ENCODE measurements around the gene SMIM20. TPM values are rescaled to one million over a fixed set of nuclear protein-coding genes. Genes with fewer than 3 reads are reported as not detected.

Gene SMIM20
- total RNA-seq, 2 experiments from 2014 or later: 7.2 to 9.1 TPM

DNA sequence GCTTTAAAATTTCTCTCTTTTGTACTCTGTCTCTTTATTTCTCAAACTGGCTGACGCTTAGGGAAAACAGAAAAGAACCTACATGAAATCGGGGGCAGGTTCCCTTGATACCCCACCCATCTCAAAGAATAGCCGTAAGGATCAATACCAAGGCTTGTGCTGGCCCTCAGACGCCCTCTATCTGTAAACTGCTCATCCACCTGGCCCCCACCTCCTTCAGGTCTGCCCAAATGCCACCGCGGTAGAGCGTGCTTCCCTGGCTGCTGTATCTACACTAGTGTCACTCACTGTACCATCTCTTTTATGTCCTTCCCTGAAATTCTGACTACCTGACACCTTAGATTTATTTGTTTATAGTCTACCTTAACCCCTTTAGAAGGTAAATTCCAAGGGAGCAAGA lies 62.8 kb downstream of the SMIM20 start:
- Histone ChIP-seq H3K36me3 (ENCODE audit: insufficient read depth, low read length) (no peaks in the 10 kb centered on the region), H3K4me3 (ENCODE audit: low read length) (no peak overlapping the region), H3K27ac (ENCODE audit: low read depth in 1 of 2, low read length in 2 of 2) (no peak overlapping the region), H3K27me3 (ENCODE audit: control insufficient read depth in 1 of 2, insufficient read depth in 2 of 2, low read length in 2 of 2) (no peaks in the 10 kb centered on the region), H3K9me3 (ENCODE audit: control insufficient read depth in 1 of 2, insufficient read depth in 1 of 2, low read length in 2 of 2) (no peaks in the 10 kb centered on the region), H3K4me1 (ENCODE audit: insufficient read depth, low read length) (no peaks in the 10 kb centered on the region)
- intact Hi-C loops (cut with DNase I, micrococcal nuclease): no loop called here
- CTCF ChIA-PET: no interaction called here
- H3K4me1 Mint-ChIP-seq (ENCODE audit: low read depth): no peaks in the 10 kb centered on the region
- TF ChIP-seq, protein P1, sequence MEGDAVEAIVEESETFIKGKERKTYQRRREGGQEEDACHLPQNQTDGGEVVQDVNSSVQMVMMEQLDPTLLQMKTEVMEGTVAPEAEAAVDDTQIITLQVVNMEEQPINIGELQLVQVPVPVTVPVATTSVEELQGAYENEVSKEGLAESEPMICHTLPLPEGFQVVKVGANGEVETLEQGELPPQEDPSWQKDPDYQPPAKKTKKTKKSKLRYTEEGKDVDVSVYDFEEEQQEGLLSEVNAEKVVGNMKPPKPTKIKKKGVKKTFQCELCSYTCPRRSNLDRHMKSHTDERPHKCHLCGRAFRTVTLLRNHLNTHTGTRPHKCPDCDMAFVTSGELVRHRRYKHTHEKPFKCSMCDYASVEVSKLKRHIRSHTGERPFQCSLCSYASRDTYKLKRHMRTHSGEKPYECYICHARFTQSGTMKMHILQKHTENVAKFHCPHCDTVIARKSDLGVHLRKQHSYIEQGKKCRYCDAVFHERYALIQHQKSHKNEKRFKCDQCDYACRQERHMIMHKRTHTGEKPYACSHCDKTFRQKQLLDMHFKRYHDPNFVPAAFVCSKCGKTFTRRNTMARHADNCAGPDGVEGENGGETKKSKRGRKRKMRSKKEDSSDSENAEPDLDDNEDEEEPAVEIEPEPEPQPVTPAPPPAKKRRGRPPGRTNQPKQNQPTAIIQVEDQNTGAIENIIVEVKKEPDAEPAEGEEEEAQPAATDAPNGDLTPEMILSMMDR (IDR thresholded peaks at IDR 0.05): no peak
- POLR2A ChIA-PET: no interaction called here
- no peak overlapping the region for H3K27ac Mint-ChIP-seq
- no peaks in the 10 kb centered on the region for H3K27me3 Mint-ChIP-seq
- H3K36me3 Mint-ChIP-seq (ENCODE audit: low read depth): no peaks in the 10 kb centered on the region
- ATAC-seq (ENCODE audit: poor library complexity) (no peak), DNase-seq (no peak)
- no peak overlapping the region for H3K4me3 Mint-ChIP-seq
- H3K9me3 Mint-ChIP-seq: no peaks in the 10 kb centered on the region

DNA sequence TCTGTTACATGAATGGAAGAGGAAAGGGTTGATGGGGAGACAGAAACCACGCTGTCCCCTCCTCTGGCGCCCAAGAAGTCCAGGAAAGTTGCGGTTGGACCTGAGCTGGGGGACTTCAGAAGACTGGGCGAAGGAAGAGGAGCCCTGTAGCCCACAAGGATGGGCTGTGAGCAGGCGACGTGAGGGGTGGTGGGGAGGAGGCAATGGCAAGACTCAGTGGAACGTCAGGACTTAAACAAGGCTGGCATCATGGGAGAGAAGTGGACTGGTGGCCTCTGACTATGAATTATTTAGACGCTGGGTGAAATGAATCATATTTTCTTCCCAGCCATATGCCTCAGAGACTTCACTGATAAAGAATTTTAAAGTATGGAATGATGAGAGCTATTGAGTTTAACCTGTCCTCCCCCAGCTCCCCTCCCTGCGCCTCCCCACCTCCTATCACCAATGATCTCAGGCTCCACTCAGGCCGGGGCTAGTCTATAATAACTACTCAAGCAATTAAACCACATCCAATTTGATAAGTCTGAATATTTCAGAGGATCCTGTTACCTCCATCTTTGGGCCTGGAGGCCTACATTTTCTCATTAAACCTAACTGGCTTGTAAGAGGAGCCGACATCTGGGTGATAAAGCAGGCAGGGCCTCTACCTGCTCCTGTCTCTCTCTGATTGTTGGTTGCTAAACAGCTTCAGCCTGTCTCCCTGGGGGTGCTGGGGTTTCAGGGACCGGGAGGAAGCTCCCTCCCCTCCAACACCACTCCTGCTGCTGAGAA lies 63.6 kb downstream of the SMIM20 start:
- ChIA-PET POLR2A (no interaction called here), CTCF (interaction anchor here (1.2 kb wide), 1 partner anchor 11 kb away, joined by 3 read pairs; no protein-coding TSS in a partner anchor)
- H3K4me3 ChIP-seq (ENCODE audit: low read length): no peak overlapping the region
- Mint-ChIP-seq H3K27me3 (no peaks in the 10 kb centered on the region), H3K27ac (no peak overlapping the region), H3K4me1 (ENCODE audit: low read depth) (no peaks in the 10 kb centered on the region), H3K36me3 (ENCODE audit: low read depth) (no peaks in the 10 kb centered on the region), H3K4me3 (no peak overlapping the region), H3K9me3 (no peaks in the 10 kb centered on the region)
- intact Hi-C loops (cut with DNase I, micrococcal nuclease): no loop called here
- DNase-seq: no peak
- H3K36me3 ChIP-seq (ENCODE audit: insufficient read depth, low read length): no peaks in the 10 kb centered on the region
- no peaks in the 10 kb centered on the region for H3K27me3 ChIP-seq (ENCODE audit: control insufficient read depth in 1 of 2, insufficient read depth in 2 of 2, low read length in 2 of 2)
- TF ChIP-seq, protein P1 (IDR thresholded peaks at IDR 0.05): no peak
- no peak for ATAC-seq (ENCODE audit: poor library complexity)
- H3K27ac ChIP-seq (ENCODE audit: low read depth in 1 of 2, low read length in 2 of 2): no peak overlapping the region
- no peaks in the 10 kb centered on the region for H3K4me1 ChIP-seq (ENCODE audit: insufficient read depth, low read length)
- no peaks in the 10 kb centered on the region for H3K9me3 ChIP-seq (ENCODE audit: control insufficient read depth in 1 of 2, insufficient read depth in 1 of 2, low read length in 2 of 2)

DNA sequence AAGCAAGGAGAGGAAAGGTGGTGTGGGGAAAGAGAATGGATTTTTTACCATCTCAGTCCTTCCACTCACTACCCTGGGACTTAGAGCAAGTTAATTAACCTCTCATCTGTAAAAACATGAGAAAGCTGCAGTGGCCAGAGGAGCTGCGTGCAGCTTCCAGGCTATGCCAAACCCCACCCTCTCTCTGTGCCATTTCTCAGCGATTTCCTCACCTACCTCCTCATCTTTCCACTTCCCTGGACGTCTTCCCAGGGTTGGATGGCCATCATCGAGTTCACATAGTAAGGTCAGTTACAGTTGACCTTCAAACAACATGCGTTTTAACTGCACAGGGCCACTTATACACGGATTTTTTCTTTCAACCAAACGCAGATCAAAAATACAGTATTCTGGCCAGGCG lies 64.3 kb downstream of the SMIM20 start:
- H3K27ac ChIP-seq (ENCODE audit: low read depth in 1 of 2, low read length in 2 of 2): no peak overlapping the region
- no peak overlapping the region for H3K27ac Mint-ChIP-seq
- H3K4me3 ChIP-seq (ENCODE audit: low read length): no peak overlapping the region
- no peaks in the 10 kb centered on the region for H3K4me1 Mint-ChIP-seq (ENCODE audit: low read depth)
- TF ChIP-seq, protein P1 (IDR thresholded peaks at IDR 0.05): no peak
- H3K27me3 Mint-ChIP-seq: no peaks in the 10 kb centered on the region
- H3K4me1 ChIP-seq (ENCODE audit: insufficient read depth, low read length): no peaks in the 10 kb centered on the region
- no peaks in the 10 kb centered on the region for H3K9me3 Mint-ChIP-seq
- ChIA-PET CTCF (interaction anchor here (0.6 to 1.2 kb wide), 2 partner anchors 10 to 24 kb away, joined by 3 to 5 read pairs; no protein-coding TSS in a partner anchor), POLR2A (no interaction called here)
- intact Hi-C loops (cut with DNase I, micrococcal nuclease): no loop called here
- no peak overlapping the region for H3K4me3 Mint-ChIP-seq
- no peaks in the 10 kb centered on the region for H3K36me3 ChIP-seq (ENCODE audit: insufficient read depth, low read length)
- ATAC-seq (ENCODE audit: poor library complexity) (no peak), DNase-seq (no peak)
- no peaks in the 10 kb centered on the region for H3K27me3 ChIP-seq (ENCODE audit: control insufficient read depth in 1 of 2, insufficient read depth in 2 of 2, low read length in 2 of 2)
- H3K9me3 ChIP-seq (ENCODE audit: control insufficient read depth in 1 of 2, insufficient read depth in 1 of 2, low read length in 2 of 2): no peaks in the 10 kb centered on the region
- no peaks in the 10 kb centered on the region for H3K36me3 Mint-ChIP-seq (ENCODE audit: low read depth)

Other genes with a start within 250 kb of the SMIM20 start
- 10 to 100 TPM; 34.9 to 36.5 TPM for gene SEL1L3, start 51.2 kb upstream of the SMIM20 start, total RNA-seq

Measured in CD4-positive, alpha-beta T cell (primary cell).